ENCODE results near the gene SMAD3. TPM values are rescaled to one million over a fixed set of nuclear protein-coding genes. Genes with fewer than 3 reads are reported as not detected.

The SMAD3 gene
- total and polyA plus RNA-seq, 10 of the 15 experiments (the other 5 are each of a cell fraction or from before 2014, with no cell fraction given), result 5.6 to 43.2 (median 16.0) TPM

GRCh38 chr15:67109141-67110034, 44.0 kb downstream of the SMAD3 start:
- in situ Hi-C loops (cut with MboI), result no loop called here
- CTCF ChIA-PET, result interaction anchor here (3.9 kb wide), 1 partner anchor 13 kb away, joined by 14 read pairs; no protein-coding TSS in a partner anchor
- TF ChIP-seq, protein P1, sequence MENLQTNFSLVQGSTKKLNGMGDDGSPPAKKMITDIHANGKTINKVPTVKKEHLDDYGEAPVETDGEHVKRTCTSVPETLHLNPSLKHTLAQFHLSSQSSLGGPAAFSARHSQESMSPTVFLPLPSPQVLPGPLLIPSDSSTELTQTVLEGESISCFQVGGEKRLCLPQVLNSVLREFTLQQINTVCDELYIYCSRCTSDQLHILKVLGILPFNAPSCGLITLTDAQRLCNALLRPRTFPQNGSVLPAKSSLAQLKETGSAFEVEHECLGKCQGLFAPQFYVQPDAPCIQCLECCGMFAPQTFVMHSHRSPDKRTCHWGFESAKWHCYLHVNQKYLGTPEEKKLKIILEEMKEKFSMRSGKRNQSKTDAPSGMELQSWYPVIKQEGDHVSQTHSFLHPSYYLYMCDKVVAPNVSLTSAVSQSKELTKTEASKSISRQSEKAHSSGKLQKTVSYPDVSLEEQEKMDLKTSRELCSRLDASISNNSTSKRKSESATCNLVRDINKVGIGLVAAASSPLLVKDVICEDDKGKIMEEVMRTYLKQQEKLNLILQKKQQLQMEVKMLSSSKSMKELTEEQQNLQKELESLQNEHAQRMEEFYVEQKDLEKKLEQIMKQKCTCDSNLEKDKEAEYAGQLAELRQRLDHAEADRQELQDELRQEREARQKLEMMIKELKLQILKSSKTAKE (IDR thresholded peaks at IDR 0.05; ENCODE audit: low read depth, poor library complexity, severe bottlenecking), result peak; percentile 72
- peak; percentile 82 for TF ChIP-seq DPF2 (IDR thresholded peaks at IDR 0.05)
- TF ChIP-seq, protein P2, sequence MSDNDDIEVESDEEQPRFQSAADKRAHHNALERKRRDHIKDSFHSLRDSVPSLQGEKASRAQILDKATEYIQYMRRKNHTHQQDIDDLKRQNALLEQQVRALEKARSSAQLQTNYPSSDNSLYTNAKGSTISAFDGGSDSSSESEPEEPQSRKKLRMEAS (IDR thresholded peaks at IDR 0.05; ENCODE audit: low read depth, low read length), result peak; percentile 25; the same call in 1 of the 2 replicates
- TF ChIP-seq, protein P3, sequence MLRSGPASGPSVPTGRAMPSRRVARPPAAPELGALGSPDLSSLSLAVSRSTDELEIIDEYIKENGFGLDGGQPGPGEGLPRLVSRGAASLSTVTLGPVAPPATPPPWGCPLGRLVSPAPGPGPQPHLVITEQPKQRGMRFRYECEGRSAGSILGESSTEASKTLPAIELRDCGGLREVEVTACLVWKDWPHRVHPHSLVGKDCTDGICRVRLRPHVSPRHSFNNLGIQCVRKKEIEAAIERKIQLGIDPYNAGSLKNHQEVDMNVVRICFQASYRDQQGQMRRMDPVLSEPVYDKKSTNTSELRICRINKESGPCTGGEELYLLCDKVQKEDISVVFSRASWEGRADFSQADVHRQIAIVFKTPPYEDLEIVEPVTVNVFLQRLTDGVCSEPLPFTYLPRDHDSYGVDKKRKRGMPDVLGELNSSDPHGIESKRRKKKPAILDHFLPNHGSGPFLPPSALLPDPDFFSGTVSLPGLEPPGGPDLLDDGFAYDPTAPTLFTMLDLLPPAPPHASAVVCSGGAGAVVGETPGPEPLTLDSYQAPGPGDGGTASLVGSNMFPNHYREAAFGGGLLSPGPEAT (IDR thresholded peaks at IDR 0.05; ENCODE audit: low read depth), result peak; percentile 56; the same call in 1 of the 2 replicates
- TF ChIP-seq PAX5 (IDR thresholded peaks at IDR 0.05; ENCODE audit: borderline replicate concordance, low read depth, low read length), result peak; percentile 98
- peak; percentile 92 for TF ChIP-seq BCL3 (IDR thresholded peaks at IDR 0.05; ENCODE audit: borderline replicate concordance, insufficient read depth, low read depth, low read length, poor library complexity, severe bottlenecking)
- TF ChIP-seq SMAD5 (IDR thresholded peaks at IDR 0.05; ENCODE audit: low read depth), result no peak
- TF ChIP-seq SREBF2 (IDR thresholded peaks at IDR 0.05; ENCODE audit: low read length), result no peak
- TF ChIP-seq, protein P4, sequence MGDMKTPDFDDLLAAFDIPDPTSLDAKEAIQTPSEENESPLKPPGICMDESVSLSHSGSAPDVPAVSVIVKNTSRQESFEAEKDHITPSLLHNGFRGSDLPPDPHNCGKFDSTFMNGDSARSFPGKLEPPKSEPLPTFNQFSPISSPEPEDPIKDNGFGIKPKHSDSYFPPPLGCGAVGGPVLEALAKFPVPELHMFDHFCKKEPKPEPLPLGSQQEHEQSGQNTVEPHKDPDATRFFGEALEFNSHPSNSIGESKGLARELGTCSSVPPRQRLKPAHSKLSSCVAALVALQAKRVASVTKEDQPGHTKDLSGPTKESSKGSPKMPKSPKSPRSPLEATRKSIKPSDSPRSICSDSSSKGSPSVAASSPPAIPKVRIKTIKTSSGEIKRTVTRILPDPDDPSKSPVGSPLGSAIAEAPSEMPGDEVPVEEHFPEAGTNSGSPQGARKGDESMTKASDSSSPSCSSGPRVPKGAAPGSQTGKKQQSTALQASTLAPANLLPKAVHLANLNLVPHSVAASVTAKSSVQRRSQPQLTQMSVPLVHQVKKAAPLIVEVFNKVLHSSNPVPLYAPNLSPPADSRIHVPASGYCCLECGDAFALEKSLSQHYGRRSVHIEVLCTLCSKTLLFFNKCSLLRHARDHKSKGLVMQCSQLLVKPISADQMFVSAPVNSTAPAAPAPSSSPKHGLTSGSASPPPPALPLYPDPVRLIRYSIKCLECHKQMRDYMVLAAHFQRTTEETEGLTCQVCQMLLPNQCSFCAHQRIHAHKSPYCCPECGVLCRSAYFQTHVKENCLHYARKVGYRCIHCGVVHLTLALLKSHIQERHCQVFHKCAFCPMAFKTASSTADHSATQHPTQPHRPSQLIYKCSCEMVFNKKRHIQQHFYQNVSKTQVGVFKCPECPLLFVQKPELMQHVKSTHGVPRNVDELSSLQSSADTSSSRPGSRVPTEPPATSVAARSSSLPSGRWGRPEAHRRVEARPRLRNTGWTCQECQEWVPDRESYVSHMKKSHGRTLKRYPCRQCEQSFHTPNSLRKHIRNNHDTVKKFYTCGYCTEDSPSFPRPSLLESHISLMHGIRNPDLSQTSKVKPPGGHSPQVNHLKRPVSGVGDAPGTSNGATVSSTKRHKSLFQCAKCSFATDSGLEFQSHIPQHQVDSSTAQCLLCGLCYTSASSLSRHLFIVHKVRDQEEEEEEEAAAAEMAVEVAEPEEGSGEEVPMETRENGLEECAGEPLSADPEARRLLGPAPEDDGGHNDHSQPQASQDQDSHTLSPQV (IDR thresholded peaks at IDR 0.05), result peak; percentile 62; the same call in 1 of the 2 replicates
- peak; percentile 96 to 98 for TF ChIP-seq BHLHE40 (IDR thresholded peaks at IDR 0.05; ENCODE audit: borderline replicate concordance in 1 of 2, low read depth in 2 of 2, low read length in 1 of 2)
- no peak for TF ChIP-seq FOXM1 (IDR thresholded peaks at IDR 0.05; ENCODE audit: low read depth, low read length)

More at GRCh38 chr15:67109141-67110034, 44.0 kb downstream of the SMAD3 start:
- Histone ChIP-seq H3K27ac (ENCODE audit: control insufficient read depth, insufficient read depth) (peak overlapping the region; percentile 92), H3K4me3 (peak overlapping the region; percentile 23; the same call in 1 of the 2 replicates), H4K20me1 (ENCODE audit: control insufficient read depth, insufficient read depth) (no peaks in the 10 kb centered on the region; the same call in 1 of the 2 replicates), H3K4me1 (ENCODE audit: control insufficient read depth, insufficient read depth, low read length) (peaks cover 63% of the 10 kb centered on the region), H3K79me2 (ENCODE audit: control insufficient read depth, insufficient read depth, low read length) (peaks cover 78% of the 10 kb centered on the region), H3K9ac (ENCODE audit: control insufficient read depth, insufficient read depth, low read length) (peak overlapping the region; percentile 59), H3K27me3 (replicated peaks in 1 of 2; ENCODE audit: control insufficient read depth in 2 of 2, insufficient read depth in 2 of 2, low read length in 1 of 2) (no peaks in the 10 kb centered on the region), H3K4me2 (ENCODE audit: control insufficient read depth, insufficient read depth) (peak overlapping the region; percentile 80), H3K9me3 (replicated peaks; ENCODE audit: control insufficient read depth, insufficient read depth, low read length) (peaks cover 6% of the 10 kb centered on the region), H3K36me3 (ENCODE audit: control insufficient read depth in 2 of 2, insufficient read depth in 2 of 2, low read length in 1 of 2) (peaks cover 0 to 4% of the 10 kb centered on the region in 2 experiments; a peak in 2 of 4 replicates), H2AFZ (ENCODE audit: control insufficient read depth, low read depth, low read length) (no peak overlapping the region)
- WGBS (ENCODE audit: insufficient coverage, insufficient replicate concordance, low lambda C conversion rate, missing lambda C conversion rate), result 2% methylated on average over 18 of the region's 18 CpGs
- ChIA-PET SMC1A (ENCODE audit: uncharacterized antibody, unreplicated experiment) (interaction anchor here (0.9 to 6.0 kb wide), 6 partner anchors 8 to 67 kb away, joined by 3 to 49 read pairs (median 9); no protein-coding TSS in a partner anchor), RAD21 (ENCODE audit: unreplicated experiment) (interaction anchor here (0.8 to 3.2 kb wide), 8 partner anchors 8 to 33 kb away, joined by 3 to 33 read pairs (median 6); no protein-coding TSS in a partner anchor), POLR2A (interaction anchor here (0.6 to 3.4 kb wide), 4 partner anchors 8 to 25 kb away, joined by 3 to 24 read pairs (median 6); no protein-coding TSS in a partner anchor)
- DNase-seq (ENCODE audit: low read depth, low spot score) (no peak), FAIRE-seq (no peak), ATAC-seq (peak; percentile 88)
- BruUV-seq (replicated peaks), result no TSS peak
- intact Hi-C loops (cut with micrococcal nuclease; ENCODE audit: unreplicated experiment), result no loop called here
